ENCODE results near the gene KIRREL3.

KIRREL3 gene

DNA sequence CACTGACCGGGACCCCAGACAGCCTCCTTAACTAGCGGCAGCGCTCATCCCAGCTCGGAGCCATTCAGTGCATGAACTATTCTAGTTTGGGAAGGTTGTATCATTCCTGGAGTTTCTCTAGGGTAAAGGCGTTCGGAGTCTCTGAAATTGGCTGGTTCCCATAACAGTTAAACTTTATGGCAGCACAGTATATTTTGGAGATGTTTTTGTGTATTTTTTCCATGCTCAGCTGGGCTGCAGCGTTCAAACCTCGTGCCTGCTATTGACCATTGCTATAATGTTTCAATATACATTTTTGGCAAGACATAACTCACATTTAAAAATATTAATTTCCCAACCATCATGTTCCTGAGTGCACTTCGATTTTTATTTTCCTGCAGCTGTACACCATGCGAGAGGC is 475.4 kb downstream of the KIRREL3 start:
- TF ChIP-seq, protein P1, sequence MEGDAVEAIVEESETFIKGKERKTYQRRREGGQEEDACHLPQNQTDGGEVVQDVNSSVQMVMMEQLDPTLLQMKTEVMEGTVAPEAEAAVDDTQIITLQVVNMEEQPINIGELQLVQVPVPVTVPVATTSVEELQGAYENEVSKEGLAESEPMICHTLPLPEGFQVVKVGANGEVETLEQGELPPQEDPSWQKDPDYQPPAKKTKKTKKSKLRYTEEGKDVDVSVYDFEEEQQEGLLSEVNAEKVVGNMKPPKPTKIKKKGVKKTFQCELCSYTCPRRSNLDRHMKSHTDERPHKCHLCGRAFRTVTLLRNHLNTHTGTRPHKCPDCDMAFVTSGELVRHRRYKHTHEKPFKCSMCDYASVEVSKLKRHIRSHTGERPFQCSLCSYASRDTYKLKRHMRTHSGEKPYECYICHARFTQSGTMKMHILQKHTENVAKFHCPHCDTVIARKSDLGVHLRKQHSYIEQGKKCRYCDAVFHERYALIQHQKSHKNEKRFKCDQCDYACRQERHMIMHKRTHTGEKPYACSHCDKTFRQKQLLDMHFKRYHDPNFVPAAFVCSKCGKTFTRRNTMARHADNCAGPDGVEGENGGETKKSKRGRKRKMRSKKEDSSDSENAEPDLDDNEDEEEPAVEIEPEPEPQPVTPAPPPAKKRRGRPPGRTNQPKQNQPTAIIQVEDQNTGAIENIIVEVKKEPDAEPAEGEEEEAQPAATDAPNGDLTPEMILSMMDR (IDR thresholded peaks at IDR 0.05; ENCODE audit: insufficient read depth, missing control alignments), result no peak
- FAIRE-seq, result no peak
- no peak for DNase-seq (ENCODE audit: insufficient read length, low spot score)

DNA sequence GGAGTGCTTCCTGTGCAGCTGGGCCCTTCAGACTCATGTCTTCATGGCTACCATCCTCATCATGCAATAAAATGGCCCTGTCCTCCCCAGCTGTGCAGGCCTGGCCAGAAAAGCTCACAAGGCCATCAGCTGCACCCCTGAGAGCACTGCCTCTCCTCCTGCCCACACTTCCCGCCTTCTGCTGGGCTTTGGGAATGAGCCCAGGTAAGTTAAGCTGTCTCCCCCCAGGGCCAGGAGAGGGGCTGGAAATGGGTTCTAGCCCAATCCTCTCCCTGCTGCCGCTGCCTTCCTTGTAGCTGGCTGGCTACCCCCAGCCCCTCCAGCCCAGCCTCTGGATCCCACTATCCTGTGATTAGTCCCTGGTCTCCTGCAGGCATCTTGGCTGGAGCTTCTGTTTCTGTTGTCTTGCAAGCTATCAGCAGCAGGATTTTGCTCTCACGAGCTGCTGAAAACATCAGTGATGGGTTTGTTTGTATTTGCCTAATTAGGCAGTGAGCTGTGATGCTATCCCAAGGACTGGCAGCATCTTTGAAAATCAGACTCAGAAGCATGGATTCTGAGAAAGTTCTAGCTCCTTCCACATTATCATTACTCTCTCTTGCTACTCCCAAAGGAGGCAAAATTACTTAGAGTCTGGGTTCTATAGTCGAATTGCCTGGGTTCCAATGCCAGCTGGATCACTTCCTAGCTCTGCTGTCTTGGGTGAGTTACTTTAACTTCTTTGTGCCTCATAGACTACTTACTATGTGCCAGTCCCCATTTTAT is 476.9 kb downstream of the KIRREL3 start:
- TF ChIP-seq, protein P1 (IDR thresholded peaks at IDR 0.05; ENCODE audit: insufficient read depth, missing control alignments), result no peak
- no peak for FAIRE-seq
- DNase-seq (ENCODE audit: insufficient read length, low spot score), result no peak

DNA sequence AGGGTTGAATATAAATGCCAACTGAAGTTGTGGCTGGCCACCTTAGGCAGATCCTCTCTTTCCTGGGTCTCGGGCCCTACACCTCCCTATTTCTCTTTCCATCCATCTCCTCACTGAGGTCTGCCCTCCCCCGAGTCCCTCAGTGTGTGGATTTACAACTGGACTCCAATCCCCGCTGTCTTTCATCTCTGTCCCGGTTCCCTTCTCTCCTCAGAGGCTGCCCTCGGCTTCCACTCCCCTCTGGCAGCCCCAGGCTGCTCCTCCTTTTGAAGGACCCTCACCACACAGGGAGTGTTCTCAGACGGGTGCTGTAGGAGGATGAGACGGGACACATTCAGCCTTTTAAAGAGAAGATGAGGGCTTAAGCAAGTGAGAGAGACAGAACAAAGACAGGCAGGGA is 478.0 kb downstream of the KIRREL3 start:
- DNase-seq (ENCODE audit: insufficient read length, low spot score) (no peak), FAIRE-seq (no peak)
- TF ChIP-seq, protein P1 (IDR thresholded peaks at IDR 0.05; ENCODE audit: insufficient read depth, missing control alignments), result no peak

DNA sequence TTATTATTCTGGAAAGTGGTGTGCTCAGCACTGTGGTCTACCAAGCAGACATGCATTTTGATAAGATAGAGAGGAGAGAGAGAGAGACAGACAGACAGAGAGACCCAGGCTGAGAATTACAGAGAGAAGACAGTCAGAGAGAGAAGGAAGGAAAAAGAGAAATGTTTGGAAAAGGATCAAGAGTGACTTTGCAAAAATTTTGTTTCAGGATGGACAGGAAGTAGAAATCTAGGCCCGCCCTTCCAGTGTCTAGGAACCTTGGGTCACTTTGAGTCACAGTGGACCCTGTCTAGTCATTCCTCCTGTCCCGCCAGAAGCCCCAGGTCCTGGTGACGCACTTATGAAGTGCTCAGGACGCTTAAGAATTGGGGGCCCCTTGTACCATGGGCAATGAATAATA is 478.4 kb downstream of the KIRREL3 start:
- no peak for DNase-seq (ENCODE audit: insufficient read length, low spot score)
- TF ChIP-seq, protein P1 (IDR thresholded peaks at IDR 0.05; ENCODE audit: insufficient read depth, missing control alignments), result no peak
- FAIRE-seq, result no peak

GRCh38 chr11:126521196-126521595 is 479.4 kb downstream of the KIRREL3 start:
- no peak for FAIRE-seq
- no peak for DNase-seq (ENCODE audit: insufficient read length, low spot score)
- TF ChIP-seq, protein P1 (IDR thresholded peaks at IDR 0.05; ENCODE audit: insufficient read depth, missing control alignments), result no peak

- no peak for DNase-seq (ENCODE audit: insufficient read length, low spot score)
- FAIRE-seq, result no peak
These were observed 480.5 kb downstream of the KIRREL3 start for GRCh38 chr11:126519764-126520734.

More at GRCh38 chr11:126519764-126520734, 480.5 kb downstream of the KIRREL3 start:
- TF ChIP-seq, protein P1 (IDR thresholded peaks at IDR 0.05; ENCODE audit: insufficient read depth, missing control alignments), result no peak

Data from D721Med (cell line).